Erythroblast (primary cell): ENCODE data around the gene FMN2.

Experiments used
- GATA1 ChIP-seq: IDR thresholded peaks from 2 replicates; pipeline ENCODE4 v1.6.1; 2011; ENCODE audit warnings: low read depth, mild to moderate bottlenecking, control low read depth, low read length, moderate library complexity
- POLR2A ChIP-seq: IDR thresholded peaks from 2 replicates; pipeline ENCODE4 v1.6.1; 2011; ENCODE audit warnings: mild to moderate bottlenecking, low read length

DNA sequence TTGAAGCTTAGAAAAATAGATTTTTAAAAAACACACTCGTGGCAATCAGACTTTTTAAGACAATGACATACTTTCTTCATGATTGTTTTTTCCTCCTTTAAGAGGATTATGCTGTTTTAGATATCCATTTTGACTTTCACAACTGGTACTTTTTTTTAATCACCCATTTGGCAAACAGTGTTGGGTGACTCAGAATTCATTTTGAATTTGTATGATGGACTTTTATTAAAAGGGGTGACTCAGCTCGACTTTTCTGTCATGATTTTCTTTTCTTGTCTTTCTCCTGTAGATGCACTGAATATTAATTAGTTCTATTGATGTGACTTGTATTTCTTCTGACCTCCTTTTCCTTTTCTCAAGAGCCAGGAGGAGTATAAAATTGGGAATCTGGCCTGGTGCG is 44.7 kb downstream of the FMN2 start:
- TF ChIP-seq POLR2A (no peak), GATA1 (no peak)
